ENCODE measurements around the gene METTL17. TPM values are rescaled to one million over a fixed set of nuclear protein-coding genes. Genes with fewer than 3 reads are reported as not detected.

The METTL17 gene
- total RNA-seq, 1 experiment from 2014 or later = 39.6 TPM

DNA sequence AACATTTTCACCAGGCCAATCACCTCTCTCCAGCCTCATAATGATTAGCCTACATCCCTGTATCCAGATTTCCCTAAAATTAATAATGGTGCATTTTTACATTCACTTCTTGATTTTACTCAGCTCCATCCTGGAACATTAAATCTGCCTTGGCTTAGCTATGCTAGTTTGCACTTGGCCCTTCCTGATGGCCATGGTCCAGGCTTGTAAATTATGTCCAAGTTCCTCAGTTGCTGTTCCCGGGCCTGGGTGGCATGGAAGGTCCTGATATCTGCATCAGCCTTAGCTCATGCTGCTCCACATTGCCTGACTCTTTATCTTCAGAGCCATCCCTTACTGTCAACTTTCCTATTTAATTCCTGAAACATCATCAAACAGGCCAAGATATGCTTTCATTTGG, 11.1 kb upstream of the METTL17 start:
- TF ChIP-seq, protein P1, sequence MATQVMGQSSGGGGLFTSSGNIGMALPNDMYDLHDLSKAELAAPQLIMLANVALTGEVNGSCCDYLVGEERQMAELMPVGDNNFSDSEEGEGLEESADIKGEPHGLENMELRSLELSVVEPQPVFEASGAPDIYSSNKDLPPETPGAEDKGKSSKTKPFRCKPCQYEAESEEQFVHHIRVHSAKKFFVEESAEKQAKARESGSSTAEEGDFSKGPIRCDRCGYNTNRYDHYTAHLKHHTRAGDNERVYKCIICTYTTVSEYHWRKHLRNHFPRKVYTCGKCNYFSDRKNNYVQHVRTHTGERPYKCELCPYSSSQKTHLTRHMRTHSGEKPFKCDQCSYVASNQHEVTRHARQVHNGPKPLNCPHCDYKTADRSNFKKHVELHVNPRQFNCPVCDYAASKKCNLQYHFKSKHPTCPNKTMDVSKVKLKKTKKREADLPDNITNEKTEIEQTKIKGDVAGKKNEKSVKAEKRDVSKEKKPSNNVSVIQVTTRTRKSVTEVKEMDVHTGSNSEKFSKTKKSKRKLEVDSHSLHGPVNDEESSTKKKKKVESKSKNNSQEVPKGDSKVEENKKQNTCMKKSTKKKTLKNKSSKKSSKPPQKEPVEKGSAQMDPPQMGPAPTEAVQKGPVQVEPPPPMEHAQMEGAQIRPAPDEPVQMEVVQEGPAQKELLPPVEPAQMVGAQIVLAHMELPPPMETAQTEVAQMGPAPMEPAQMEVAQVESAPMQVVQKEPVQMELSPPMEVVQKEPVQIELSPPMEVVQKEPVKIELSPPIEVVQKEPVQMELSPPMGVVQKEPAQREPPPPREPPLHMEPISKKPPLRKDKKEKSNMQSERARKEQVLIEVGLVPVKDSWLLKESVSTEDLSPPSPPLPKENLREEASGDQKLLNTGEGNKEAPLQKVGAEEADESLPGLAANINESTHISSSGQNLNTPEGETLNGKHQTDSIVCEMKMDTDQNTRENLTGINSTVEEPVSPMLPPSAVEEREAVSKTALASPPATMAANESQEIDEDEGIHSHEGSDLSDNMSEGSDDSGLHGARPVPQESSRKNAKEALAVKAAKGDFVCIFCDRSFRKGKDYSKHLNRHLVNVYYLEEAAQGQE (IDR thresholded peaks at IDR 0.05; ENCODE audit: insufficient read depth in 1 of 2, low read depth in 2 of 2, low read length in 1 of 2) = no peak
- TF ChIP-seq SIN3A (IDR thresholded peaks at IDR 0.05; ENCODE audit: borderline replicate concordance, insufficient read depth, low read depth, low read length) (no peak), TCF7L2 (IDR thresholded peaks at IDR 0.05; ENCODE audit: low read depth, low read length) (no peak)
- ChIA-PET POLR2A (no interaction called here), CTCF (no interaction called here)
- no peak overlapping the region for H3K27ac ChIP-seq (ENCODE audit: low read length)
- DNase-seq (ENCODE audit: low read depth, low spot score) (no peak), ATAC-seq (no peak)
- H3K9me3 ChIP-seq (ENCODE audit: control insufficient read depth, insufficient read depth, low read depth, low read length) = no peaks in the 10 kb centered on the region
- H3K27me3 ChIP-seq (ENCODE audit: control insufficient read depth, insufficient read depth, low read length) = no peaks in the 10 kb centered on the region
- H3K4me1 ChIP-seq (ENCODE audit: control insufficient read depth, insufficient read depth, low read length) = no peaks in the 10 kb centered on the region
- no peak overlapping the region for H3K4me3 ChIP-seq (ENCODE audit: low read depth in 2 of 2, low read length in 2 of 2)
- intact Hi-C loops (cut with micrococcal nuclease; ENCODE audit: unreplicated experiment) = no loop called here
- in situ Hi-C loops (cut with HindIII; ENCODE audit: low pct_unique_long_range_greater_than_20kb, low sequenced_read_pairs) = no loop called here
- no peaks in the 10 kb centered on the region for H3K36me3 ChIP-seq (ENCODE audit: control insufficient read depth, insufficient read depth, low read length)
- BruUV-seq (replicated peaks) = no TSS peak

DNA sequence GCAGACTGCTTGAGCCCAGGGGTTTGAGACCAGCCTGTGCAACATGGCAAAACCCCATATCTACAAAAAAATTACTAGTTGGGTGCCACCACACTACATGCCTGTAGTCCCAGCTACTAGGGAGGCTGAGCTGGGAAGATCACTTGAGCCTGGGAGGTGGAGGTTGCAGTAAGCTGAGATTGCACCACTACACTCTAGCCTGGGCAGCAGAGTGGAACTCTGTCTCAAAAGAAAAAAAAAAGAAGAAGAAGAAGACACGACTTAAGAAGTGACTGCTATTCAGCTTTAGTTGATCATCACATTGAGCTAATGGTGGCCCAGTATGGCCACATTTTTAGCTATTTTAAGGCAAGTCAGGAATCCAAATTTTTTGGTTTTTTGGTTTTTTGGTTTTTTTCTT, 8.9 kb upstream of the METTL17 start:
- no peaks in the 10 kb centered on the region for H3K27me3 ChIP-seq (ENCODE audit: control insufficient read depth, insufficient read depth, low read length)
- ATAC-seq (no peak), DNase-seq (ENCODE audit: low read depth, low spot score) (no peak)
- no TSS peak for BruUV-seq (replicated peaks)
- no peak overlapping the region for H3K4me3 ChIP-seq (ENCODE audit: low read depth in 2 of 2, low read length in 2 of 2)
- H3K36me3 ChIP-seq (ENCODE audit: control insufficient read depth, insufficient read depth, low read length) = no peaks in the 10 kb centered on the region
- no peak for TF ChIP-seq SIN3A (IDR thresholded peaks at IDR 0.05; ENCODE audit: borderline replicate concordance, insufficient read depth, low read depth, low read length)
- no peak for TF ChIP-seq TCF7L2 (IDR thresholded peaks at IDR 0.05; ENCODE audit: low read depth, low read length)
- TF ChIP-seq, protein P2, sequence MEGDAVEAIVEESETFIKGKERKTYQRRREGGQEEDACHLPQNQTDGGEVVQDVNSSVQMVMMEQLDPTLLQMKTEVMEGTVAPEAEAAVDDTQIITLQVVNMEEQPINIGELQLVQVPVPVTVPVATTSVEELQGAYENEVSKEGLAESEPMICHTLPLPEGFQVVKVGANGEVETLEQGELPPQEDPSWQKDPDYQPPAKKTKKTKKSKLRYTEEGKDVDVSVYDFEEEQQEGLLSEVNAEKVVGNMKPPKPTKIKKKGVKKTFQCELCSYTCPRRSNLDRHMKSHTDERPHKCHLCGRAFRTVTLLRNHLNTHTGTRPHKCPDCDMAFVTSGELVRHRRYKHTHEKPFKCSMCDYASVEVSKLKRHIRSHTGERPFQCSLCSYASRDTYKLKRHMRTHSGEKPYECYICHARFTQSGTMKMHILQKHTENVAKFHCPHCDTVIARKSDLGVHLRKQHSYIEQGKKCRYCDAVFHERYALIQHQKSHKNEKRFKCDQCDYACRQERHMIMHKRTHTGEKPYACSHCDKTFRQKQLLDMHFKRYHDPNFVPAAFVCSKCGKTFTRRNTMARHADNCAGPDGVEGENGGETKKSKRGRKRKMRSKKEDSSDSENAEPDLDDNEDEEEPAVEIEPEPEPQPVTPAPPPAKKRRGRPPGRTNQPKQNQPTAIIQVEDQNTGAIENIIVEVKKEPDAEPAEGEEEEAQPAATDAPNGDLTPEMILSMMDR (IDR thresholded peaks at IDR 0.05) = no peak
- no peak for TF ChIP-seq POLR2AphosphoS5 (IDR thresholded peaks at IDR 0.05; ENCODE audit: low read depth, low read length)
- TF ChIP-seq, protein P1 (IDR thresholded peaks at IDR 0.05; ENCODE audit: insufficient read depth in 1 of 2, low read depth in 2 of 2, low read length in 1 of 2) = no peak
- CTCF ChIA-PET = no interaction called here
- intact Hi-C loops (cut with micrococcal nuclease; ENCODE audit: unreplicated experiment) = no loop called here
- no peaks in the 10 kb centered on the region for H3K4me1 ChIP-seq (ENCODE audit: control insufficient read depth, insufficient read depth, low read length)
- POLR2A ChIA-PET = interaction anchor here (0.5 kb wide), 1 partner anchor 112 kb away, joined by 3 read pairs; no protein-coding TSS in a partner anchor
- H3K27ac ChIP-seq (ENCODE audit: low read length) = no peak overlapping the region
- in situ Hi-C loops (cut with HindIII; ENCODE audit: low pct_unique_long_range_greater_than_20kb, low sequenced_read_pairs) = no loop called here
- H3K9me3 ChIP-seq (ENCODE audit: control insufficient read depth, insufficient read depth, low read depth, low read length) = no peaks in the 10 kb centered on the region

Data from Panc1 (cell line).